Measurements from ENCODE around the gene CAMK1G.

The CAMK1G gene

DNA sequence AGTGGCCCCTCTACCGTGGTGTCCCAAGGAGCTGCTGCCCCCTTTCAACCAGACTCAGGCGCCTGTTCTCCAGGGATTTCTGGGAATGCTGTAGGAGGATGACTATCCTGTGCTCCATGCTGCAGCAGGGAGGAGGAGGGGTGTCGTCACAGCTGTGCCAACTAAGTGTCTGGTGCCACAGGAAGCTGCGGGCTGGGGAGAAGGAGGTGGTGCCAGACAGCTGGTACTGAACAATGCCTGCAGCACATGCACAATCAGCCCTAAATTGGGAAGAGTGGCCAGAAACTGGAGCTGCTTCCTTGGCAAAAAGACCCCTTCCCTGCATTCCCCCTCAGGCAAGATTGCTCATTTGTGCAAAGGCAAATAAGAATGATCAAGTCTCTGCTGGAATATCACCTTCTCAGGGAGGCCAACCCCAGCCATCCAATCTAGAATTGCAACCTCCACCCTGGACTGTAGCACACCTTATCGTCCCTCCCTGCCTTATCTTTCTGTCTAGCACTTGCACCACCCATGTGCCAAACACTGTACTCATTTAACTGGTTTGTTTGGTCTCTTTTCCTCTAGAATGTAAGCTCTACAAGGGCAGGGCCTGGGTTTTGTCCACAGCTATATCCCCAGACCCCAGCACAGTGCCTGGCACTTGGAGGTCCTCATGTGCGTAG, 35.4 kb downstream of the CAMK1G start:
- DNase-seq (ENCODE audit: low read depth in 1 of 2, low spot score in 1 of 2) = no peak

DNA sequence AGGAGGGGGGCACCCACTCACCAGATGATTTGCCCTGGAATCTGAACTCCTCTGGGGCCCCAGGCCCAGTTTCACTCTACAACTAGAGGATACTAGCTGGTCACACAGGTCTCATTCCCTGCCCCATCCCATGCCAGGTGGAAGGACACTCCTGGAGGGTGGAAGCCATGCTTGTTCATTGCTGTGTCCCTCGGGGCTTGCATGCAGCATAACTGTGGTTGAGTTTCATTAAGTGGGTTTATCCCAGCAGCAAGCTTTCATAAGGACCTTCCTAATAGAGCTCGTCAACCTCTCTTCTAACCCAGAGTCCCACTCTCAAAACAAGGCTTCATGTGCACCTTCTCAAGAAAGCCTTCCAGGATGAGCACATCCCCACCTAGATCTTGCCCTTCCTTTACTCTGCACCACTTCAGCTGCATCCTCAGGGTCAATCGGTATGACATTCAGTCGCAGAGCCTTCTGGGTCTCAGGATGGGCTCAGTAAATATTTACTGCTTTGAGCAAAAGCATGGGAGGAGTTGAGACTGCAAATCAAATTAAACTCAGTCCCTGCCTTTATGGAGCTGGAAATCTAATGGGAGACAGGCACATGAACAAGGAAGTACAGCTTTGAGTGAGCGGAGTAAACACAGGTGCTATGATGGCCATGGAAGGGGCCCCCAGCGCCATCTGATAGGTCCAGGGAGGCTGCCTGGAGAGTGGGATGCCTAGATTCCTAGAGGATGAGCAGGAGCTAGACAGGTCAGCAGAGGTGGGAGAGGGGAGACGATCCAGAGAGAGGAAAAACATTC, 36.4 kb downstream of the CAMK1G start:
- no peak for DNase-seq (ENCODE audit: low read depth in 1 of 2, low spot score in 1 of 2)

DNA sequence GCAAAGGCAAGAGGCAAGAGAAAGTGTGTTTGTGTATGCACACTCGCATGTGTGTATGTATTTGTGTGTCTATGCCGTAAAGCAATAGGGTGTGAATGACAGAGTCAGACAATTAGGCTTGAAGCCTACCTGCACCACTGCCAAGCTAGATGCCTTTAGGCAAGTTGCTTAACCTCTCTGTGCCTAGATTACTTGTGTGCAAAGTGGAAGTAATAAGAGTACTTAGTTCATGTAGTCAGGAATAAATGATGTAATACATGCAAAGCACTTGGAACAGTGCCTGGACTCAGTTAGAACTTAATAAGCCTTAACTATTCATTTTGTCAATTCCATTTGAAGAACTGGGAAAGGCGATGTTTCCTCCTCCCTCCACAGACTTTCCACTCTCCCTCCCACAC, 37.0 kb downstream of the CAMK1G start:
- no peak for DNase-seq (ENCODE audit: low read depth in 1 of 2, low spot score in 1 of 2)

DNA sequence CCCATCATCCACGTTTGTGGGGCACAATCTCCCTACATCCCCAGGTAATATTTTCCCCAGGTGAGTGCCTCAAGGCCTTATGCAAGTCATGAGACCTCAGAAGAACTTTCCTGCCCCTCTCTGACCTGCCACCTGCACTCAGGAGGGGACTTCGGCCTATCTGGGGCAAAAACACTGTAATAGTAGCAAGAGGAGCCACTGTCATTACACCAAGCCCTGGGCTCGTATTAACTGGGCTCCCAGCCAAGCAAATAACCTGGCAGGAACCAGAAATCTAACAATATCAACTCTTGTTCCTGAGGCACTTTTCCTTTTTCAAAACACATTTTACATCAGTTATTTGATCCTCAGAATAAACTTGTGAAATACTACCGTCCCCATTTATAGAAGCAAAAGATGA, 37.8 kb downstream of the CAMK1G start:
- no peak for DNase-seq (ENCODE audit: low read depth in 1 of 2, low spot score in 1 of 2)

DNA sequence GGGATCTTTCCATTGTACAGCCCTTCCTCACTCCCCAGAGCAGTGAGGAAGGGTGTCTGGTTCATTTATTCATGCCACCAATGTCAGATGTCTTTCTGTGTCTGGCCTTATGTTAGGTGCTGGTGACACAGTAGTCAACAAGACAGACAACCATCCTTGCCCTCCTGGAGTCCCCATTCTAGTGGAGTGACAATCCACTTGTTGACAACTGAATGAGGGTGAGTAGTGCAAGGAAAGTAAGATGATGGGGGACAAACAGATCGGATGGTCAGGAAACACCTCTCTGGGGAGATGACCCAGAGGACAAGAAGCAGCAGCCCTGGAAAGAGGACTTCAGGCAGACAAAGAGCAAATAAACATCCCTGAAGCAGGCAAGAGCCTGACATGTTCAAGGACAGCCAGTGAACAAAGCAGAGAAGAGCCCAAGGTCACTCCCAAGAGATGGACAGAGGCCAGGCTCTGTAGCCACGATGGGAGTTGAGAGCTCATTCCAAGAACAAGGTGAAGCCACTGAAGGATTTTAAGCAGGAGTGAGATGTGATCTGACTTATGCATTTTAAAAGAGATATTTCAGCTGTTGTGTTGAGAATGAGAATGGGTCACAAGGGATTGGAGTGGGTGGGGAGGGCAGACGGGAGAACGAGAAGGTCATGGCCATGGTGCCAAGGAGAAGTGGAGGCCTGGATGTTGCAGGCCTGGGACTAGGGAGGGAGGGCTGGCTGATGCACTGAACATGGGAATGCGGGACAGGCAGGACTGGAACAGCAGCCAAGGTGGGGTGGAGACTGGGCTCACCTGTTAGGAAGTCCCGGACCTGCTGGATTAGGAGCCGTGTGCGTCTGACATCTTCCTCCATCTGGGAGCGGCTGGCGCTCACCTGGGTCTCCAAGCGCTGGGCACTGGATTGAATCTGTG, 38.5 kb downstream of the CAMK1G start:
- no peak for DNase-seq (ENCODE audit: low read depth in 1 of 2, low spot score in 1 of 2)

DNA sequence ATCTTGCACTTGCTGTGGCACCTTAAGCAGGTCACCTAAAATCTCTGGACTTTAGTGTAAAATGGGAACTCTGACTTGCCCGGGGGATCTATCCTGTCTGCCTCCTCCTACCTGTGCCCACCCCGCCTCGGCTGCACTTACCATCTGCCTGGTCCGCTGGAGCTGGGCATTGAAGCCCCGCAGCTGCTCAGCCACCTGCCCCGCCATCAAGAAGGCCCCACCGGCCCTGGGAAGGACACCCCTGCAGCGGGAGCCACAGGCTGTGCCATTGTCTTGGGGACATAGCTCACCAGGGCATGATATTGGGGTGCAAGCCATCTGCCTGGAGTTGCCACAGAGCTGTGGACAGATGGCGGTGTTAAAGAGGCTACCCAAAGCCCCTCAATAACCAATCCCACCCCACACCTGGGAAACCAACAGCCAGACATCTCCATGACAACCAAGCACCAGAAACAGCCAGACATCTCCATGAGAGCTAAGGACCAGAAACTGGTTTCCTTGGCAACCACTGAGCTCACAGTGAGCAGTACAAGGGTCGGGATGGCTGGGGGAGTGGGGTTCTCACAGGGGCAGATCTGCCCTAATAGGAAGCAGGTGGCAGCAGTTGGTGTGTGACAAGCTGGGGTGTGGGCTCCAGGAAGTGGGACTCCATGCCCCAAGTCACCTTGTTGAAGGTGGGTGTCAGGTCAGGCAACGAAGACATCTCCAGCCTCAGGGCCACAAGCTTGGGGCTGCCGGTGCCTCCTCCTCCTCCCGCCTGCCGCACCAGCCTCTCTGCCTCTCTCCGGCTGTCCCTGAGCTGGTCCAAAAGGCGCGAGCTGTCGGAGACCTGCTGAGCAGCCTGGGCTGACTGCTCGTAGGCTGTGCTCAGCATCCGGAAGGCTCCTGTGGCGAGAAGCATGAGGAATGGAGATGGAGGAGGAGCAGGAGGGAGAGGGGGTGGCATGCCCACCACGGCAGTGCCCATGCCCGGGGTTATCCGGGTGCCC, 39.6 kb downstream of the CAMK1G start:
- no peak for DNase-seq (ENCODE audit: low read depth in 1 of 2, low spot score in 1 of 2)

DNA sequence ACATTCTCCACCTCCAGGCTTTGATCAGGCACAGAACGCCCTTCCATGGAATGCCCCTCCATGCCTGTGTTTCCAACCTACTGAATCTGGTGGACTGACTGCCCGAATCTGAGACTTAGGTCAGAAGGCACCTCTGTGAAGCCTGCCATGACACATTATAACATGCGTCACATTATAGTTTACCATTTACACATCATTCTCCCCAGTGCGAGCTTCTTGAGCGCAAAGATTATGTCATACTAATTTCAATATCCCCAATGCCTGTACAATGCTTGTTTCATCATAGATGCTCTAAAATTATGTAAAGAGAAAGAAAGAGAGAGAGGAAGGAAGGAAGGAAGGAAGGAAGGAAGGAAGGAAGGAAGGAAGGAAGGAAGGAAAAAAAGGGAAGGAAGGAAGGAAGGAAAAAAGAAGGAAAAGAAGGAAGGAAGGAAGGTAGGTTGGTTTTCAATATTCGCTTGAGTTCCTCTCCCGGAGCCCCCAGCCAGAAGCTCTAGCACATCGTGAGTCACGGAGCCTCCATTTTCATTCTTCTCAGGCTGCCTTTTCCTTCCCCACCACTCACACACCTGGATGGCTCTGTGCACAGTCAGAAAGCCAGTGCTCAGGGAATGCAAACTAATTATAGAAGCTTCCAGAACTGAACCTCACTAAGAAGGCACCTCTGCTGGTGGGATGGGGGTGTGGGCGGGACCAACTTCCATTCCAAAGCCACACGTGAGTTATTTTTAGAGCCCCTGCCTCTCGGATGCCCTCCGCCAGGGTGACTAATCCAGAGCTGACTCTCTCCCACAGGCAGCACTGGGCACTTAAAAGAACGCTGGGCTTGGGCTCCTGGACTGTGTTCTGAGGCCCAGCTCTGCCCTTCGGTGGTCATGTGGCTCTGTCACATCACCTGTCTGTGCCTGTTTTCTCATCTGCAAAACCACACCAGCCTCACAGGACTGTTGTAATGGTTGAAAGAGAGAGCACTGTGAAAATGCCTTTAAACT, 41.3 kb downstream of the CAMK1G start:
- no peak for DNase-seq (ENCODE audit: low read depth in 1 of 2, low spot score in 1 of 2)

DNA sequence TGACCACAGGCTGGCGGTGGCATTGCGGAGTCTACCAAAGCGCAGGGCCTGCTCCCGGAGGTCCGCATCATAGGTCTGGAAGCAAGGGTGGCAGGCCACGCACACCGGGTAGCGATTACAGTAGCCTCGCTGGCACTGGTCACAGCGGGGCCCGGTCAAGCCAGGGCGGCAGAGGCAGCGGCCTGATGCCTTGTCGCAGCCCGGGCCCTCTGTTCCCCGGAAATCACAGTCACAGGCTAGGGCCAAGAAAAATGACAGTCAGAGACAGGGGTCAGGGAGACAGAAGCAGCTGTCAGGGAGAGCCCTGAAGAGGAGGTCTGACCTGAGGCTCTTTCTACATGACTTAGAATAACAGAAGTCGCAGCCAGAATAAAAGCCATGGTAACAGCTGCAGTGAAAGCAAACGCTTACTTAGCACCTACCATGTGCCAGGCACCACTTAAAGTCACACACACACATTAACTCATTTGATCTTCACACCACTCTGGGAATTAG, 42.3 kb downstream of the CAMK1G start:
- DNase-seq (ENCODE audit: low read depth in 1 of 2, low spot score in 1 of 2) = no peak

DNA sequence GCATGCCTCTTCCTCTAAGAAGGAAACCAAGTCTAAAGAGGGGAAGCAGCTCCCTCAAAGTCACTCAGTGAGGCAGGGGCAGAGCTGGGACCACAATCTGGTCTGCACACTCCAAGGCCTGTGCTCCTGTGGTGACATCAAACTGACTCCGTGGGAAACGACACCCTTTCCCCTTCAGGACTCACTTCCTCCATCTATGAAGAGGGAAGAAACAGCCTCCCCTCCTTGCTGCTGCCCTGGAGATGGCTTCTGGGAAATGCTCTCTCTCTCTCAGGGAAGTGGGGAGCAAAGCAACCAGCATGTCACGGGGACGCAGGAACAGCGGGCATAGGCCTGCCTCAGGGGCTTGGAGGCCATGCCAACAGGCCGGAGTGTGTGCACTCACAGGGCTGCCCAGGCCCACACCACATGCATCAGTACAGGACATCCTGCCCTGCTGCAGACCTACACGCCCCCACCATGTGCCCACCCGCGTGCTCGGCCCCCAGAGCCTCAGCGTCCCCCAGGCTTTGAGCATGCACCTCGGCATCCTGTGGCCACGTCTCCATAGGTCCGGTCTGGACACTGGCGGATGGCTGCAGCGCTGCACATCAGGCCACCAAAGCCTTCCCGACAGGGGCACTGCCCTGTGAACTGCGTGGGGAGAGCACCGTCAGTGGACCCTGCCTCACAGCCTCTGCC, 43.0 kb downstream of the CAMK1G start:
- no peak for DNase-seq (ENCODE audit: low read depth in 1 of 2, low spot score in 1 of 2)

DNA sequence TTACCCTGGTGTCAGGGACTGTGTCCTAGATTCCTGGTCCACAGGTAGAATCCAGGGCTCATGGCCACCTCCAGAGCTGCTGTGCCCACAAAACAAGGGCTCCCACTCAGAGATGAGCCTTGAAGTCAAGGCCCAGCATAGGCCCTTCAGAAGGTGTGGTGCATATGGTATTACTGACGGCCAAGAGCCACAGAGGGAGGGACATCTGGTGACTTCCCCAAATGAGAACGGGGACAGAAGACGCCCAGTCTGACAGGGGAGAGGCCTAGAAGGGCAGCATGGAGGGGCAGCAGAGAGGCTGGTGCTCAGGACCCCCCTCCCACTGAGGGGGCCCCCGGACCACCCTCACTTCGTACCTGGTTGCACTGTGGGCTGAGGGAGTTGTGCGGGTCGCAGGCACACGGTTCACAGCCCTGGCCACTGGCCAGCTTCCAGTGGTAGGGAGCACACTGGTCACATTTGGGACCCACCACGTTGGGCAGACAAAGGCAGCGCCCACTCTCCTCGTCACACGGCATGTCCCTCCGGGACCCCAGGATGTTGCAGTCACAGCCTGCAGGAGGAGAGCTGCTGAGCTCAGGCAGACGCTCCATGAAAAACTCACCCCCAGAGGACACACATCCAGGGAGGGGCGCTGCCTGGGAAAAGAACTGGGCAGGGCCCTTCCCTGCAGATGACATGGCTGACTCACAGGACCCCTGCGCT, 43.7 kb downstream of the CAMK1G start:
- DNase-seq (ENCODE audit: low read depth in 1 of 2, low spot score in 1 of 2) = no peak

DNA sequence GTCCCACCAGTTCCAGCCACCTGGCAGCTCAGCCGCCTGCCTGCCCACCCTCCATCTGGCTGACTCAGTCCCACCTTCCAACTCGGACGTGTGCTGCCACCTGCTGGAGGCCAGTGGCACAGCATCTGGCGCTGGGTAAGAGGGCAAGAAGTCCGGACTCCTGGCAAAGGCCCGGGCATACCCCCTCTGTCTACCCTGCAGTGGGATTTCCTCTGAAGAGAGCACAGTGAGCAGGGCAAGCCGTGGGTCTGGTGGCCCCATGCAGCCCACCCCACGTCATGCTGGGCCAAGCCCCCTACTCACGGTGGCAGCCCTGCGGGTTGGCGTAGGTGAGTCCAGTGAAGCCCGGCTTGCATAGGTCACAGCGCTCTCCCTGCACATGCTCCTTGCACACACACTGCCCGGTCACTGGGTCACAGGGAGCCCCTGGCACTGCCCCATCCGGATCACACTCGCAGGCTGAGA, 44.2 kb downstream of the CAMK1G start:
- peak; percentile 49 to 78 for DNase-seq (ENCODE audit: low read depth in 1 of 2, low spot score in 1 of 2)

DNA sequence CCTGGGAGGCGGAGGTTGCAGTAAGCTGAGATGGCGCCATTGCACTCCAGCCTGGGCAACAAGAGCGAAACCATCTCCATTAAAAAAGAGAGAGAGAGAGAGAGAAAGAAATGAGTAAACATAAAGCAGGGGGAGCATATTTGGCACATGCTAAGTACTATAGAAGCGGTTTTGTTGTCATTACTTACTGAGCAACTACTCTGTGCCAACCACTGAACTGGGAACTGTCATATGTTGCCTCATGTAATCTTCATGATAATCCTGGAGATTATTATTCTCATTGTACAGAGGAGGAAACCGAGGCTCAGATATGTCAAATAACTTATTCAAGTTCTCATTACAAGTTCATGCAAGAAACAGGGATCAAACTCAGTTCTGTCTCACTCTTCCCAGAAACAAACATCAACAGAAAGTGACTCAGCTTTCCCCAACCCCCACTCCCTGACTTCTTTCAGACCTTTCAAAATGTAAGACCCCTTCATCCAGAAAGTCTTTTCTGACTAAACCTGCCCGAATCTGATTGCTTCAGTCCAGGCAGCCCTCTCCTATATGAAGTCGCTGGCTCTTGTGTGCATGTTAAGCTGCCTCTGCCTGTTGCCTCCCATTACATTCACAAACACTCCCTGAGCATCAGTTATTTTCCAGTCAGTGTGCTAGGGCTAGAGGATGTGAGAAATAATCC, 45.2 kb downstream of the CAMK1G start:
- DNase-seq (ENCODE audit: low read depth in 1 of 2, low spot score in 1 of 2) = no peak

DNA sequence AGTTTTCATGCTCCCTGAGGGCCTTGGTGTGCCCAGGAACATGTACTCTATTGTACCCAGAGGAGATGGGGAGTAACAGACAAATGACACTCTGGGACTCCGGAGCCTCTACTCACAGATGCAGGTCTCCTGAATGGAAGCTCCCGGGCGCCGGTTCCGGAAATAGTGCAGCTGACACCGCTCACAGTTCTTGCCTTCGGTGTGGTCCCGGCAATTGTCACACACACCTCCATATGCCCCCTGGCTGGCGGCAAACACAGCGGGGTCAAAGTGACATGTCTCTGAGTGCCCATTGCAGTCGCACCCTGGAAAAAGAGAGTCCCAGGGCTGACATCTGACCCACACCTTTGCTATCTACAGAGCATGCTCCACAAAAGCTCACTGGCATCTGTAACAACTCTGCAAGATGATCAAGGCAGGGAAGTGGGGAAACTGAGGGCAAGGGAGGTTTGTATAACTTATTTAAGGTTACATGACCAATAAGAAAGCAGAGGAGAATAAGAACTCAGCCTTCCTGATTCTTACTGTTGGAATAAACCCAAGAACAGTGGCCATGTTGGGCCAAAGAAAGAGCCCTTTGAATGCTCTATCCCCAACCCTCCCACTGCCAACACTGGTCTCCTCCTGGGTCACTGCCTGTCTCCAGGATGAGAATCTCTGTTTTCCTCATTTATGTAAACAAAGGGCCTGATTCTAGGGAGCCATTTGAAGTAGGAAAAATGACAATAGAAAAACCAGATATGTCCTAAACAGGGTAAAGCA, 46.3 kb downstream of the CAMK1G start:
- no peak for DNase-seq (ENCODE audit: low read depth in 1 of 2, low spot score in 1 of 2)

DNA sequence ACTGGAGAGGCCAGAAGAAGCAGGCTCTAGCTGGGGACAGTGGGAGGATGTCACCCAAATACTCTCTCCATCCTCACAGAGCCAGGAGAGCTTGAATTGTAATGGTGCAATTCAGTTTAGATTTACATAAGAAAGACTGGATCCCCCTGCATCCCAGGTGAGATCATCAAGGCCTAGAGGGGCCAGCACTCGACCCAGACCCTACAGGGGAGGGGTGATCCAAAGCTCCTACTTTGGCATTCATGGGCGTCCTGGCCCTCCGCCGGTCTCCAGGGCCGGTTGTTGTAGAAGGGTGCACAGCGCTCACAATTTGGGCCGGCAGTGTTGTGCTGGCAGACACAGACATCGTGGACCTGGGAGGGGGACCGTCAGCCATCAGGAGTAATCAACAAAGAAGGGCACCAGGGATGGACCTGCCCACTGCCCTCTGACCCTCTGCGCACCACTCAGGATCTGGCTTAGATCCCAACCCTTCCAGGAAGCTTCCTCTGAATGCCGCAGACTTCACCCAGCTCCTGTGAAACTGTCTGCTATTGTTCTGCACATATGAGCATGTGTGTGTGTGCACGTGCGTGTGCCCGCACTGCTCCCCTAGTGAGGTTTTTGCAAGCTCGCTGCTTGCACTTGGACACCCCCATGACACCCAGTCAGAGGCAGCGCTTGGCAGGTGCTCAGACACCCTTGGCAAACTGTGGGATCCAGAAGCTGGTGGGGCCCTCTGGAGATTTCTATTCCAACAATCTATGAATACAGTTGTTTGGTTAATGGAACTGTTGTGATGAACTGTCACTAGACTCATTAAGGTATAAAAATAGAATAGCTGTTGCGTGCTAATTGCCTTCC, 47.1 kb downstream of the CAMK1G start:
- no peak for DNase-seq (ENCODE audit: low read depth in 1 of 2, low spot score in 1 of 2)

DNA sequence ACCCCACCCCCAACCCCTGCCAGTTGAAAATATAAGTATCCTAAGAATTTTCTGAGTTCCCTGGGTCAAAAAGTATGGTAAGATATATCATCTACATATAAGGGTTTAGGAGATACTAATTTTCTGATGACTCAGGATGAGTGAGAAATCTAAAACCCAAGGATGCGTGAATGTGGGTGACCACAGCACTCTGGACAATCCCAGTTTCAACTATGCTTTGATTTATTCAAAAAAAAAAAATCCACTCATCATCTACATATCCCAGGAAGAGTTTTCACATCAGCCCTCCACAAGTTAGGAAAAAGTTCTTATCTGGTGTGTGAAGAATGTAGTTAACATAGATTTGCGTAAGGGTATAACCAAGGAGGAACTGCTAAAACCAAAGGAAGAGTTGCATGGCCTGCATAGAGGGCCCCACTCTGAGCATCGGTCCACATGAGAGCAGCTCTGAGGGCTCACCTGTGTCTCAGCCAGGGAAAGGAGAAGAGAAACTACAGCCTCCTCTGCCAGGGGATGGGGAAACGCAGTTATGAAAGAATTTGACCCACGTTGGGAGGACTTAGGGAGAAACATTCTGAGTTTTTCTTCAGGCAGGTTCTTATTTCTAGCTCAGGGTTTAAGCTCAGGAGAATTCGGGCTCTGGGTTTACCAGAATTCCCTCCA, 50.0 kb downstream of the CAMK1G start:
- DNase-seq (ENCODE audit: low read depth in 1 of 2, low spot score in 1 of 2) = no peak
